K562 (cell line): ENCODE results near the gene TARBP1. TPM values are rescaled to one million over a fixed set of nuclear protein-coding genes. Genes with fewer than 3 reads are reported as not detected.

Experiments used
- BACH1 ChIP-seq: fragments of 200-800 bp; sonication (Bioruptor generic); IDR thresholded peaks from 2 replicates; pipeline ENCODE4 v1.6.1; 2016; ENCODE audit warnings: missing genetic modification characterization, missing compliant biosample characterization
- CBX8 ChIP-seq: fragments of 200-600 bp; sonication (generic); IDR thresholded peaks from 2 replicates; pipeline ENCODE4 v1.6.1; 2012; ENCODE audit warnings: borderline replicate concordance, mixed run types, low read depth, mild to moderate bottlenecking, moderate library complexity, mixed read lengths, low read length, control low read depth, inconsistent platforms; ENCODE audit not compliant: poor library complexity, severe bottlenecking; ENCODE audit errors: extremely low read depth
- CLOCK ChIP-seq: fragments of 250-450 bp; sonication (Bioruptor Pico); IDR thresholded peaks from 2 replicates; pipeline ENCODE4 v1.4.0; 2020; ENCODE audit warnings: mild to moderate bottlenecking, moderate library complexity, borderline replicate concordance
- MAX ChIP-seq: sonication (generic); formaldehyde crosslinking; IDR thresholded peaks from 2 replicates; pipeline ENCODE4 v1.9.0; 2022; ENCODE audit warnings: mild to moderate bottlenecking, missing genetic modification reagents
- MCM2 ChIP-seq: fragments of 450-650 bp; IDR thresholded peaks from 2 replicates; pipeline ENCODE4 v1.6.1; 2017; ENCODE audit warnings: low read depth, mild to moderate bottlenecking
- MTA2 ChIP-seq: fragments of 450-650 bp; IDR thresholded peaks from 2 replicates; pipeline ENCODE4 v1.6.1; 2016; ENCODE audit warnings: low read depth
- NFIX ChIP-seq: fragments of 250-450 bp; sonication (Bioruptor Pico); IDR thresholded peaks from 2 replicates; pipeline ENCODE4 v1.4.0; 2020; ENCODE audit warnings: low read depth, mild to moderate bottlenecking, moderate library complexity
- PRDM10 ChIP-seq: fragments of 450-650 bp; IDR thresholded peaks from 2 replicates; pipeline ENCODE4 v1.6.1; 2018; ENCODE audit not compliant: partially characterized antibody
- PREB ChIP-seq: sonication (generic); formaldehyde crosslinking; IDR thresholded peaks from 2 replicates; pipeline ENCODE4 v1.8.1; 2023; ENCODE audit warnings: mild to moderate bottlenecking, missing genetic modification reagents
- PTBP1 ChIP-seq: fragments of 200-400 bp; formaldehyde crosslinking; IDR thresholded peaks from 2 replicates; pipeline ENCODE4 v1.6.1; 2017; ENCODE audit warnings: low read depth, low read length
- PURB ChIP-seq: sonication (generic); formaldehyde crosslinking; IDR thresholded peaks from 2 replicates; pipeline ENCODE4 v1.9.0; 2021; ENCODE audit warnings: low read depth, mild to moderate bottlenecking, missing genetic modification reagents
- TARDBP ChIP-seq: fragments of 450-650 bp; IDR thresholded peaks from 2 replicates; pipeline ENCODE4 v1.6.1; 2016
- TCF3 ChIP-seq: sonication (generic); formaldehyde crosslinking; IDR thresholded peaks from 2 replicates; pipeline ENCODE4 v1.4.0; 2020; ENCODE audit warnings: mild to moderate bottlenecking, missing genetic modification reagents
- ZHX1 ChIP-seq: fragments of 150-350 bp; conservative IDR thresholded peaks from 2 replicates; pipeline ENCODE4 v1.6.1; 2014; ENCODE audit warnings: low read length
- ZNF507 ChIP-seq: conservative IDR thresholded peaks from 2 replicates; pipeline ENCODE4 v1.6.1; 2017; ENCODE audit warnings: missing genetic modification characterization, missing compliant biosample characterization
- polyA plus RNA-seq, 8 experiments: library from polyadenylated mRNA; depleted of rRNA in 4 of 8; stranded (reverse) in 5 of 8; unstranded in 3 of 8; fragments of >200 nt; fragmentation: Nextera tagmentation in 2 of 8; fragmentation: Illumina TruSeq in 1 of 8; extraction: Ambion mirVana in 2 of 8; extraction: Trizol in 1 of 8; gene quantifications; 2 replicates each; pipeline versions ENCODE4 v1.2.1 to v1.2.3, GENCODE V29; 2011 to 2014; ENCODE audit warnings: inconsistent platforms in 1 of 8, missing spikeins in 1 of 8
- total RNA-seq, 7 experiments: library from RNA; depleted of rRNA in 6 of 7; stranded (reverse); fragments of >200 nt in 6 of 7; fragmentation: Illumina TruSeq in 2 of 7; extraction: Trizol in 2 of 7; gene quantifications; 2 replicates each; pipeline versions ENCODE4 v1.2.1 to v1.2.3, GENCODE V29; 2011 to 2021; ENCODE audit warnings: low replicate concordance in 1 of 7

Gene TARBP1
- total and polyA plus RNA-seq, 9 of the 15 experiments (the other 6 are each of a cell fraction or from before 2014, with no cell fraction given) = 8.8 to 48.0 (median 22.9) TPM

GRCh38 chr1:234478481-234479309 is at the start of gene TARBP1 (continued):
- TF ChIP-seq PRDM10 = peak; percentile 72
- TF ChIP-seq ZHX1 = no peak
- no peak for TF ChIP-seq PURB (CRISPR knock-in tag)
- TF ChIP-seq MTA2 = no peak
- no peak for TF ChIP-seq PREB (CRISPR knock-in tag)
- TF ChIP-seq BACH1 (tag) = peak; percentile 37; the same call in 1 of the 2 replicates
- no peak for TF ChIP-seq NFIX (CRISPR knock-in tag)
- no peak for TF ChIP-seq TARDBP
- no peak for TF ChIP-seq TCF3 (CRISPR knock-in tag)
- TF ChIP-seq MCM2 = no peak
- peak; percentile 87 for TF ChIP-seq MAX (CRISPR knock-in tag)
- TF ChIP-seq PTBP1 = no peak
- no peak for TF ChIP-seq ZNF507 (tag)
- TF ChIP-seq CLOCK = no peak
- TF ChIP-seq CBX8 = no peak
